ENCODE data around the gene GIMAP7. TPM values are rescaled to one million over a fixed set of nuclear protein-coding genes. Genes with fewer than 3 reads are reported as not detected.

GIMAP7 gene
- total and polyA plus RNA-seq, 2 donors (not counting 1 experiment from before 2014, with no cell fraction given) = 0.16 to 0.30 TPM

DNA sequence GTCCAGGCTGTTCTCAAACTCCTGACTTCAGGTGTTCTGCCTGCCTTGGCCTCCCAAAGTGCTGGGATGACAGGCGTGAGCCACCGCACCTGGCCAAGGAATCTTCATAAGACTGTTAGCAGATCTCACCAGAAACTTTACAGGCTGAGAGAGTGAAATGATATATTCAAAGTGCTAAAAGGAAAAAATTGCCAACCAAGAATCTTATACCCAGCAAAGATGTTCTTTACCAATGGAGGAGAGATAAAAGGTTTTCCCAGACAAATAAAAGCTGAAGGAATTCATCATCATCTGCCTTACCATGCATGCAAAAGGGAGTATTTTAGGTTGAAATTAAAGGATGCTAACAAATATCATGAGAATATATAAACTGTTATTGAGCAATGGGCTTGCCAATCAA lies 23.6 kb downstream of the GIMAP7 start:
- Histone ChIP-seq H3K79me2 (ENCODE audit: control insufficient read depth, insufficient read depth, low read length) (no peaks in the 10 kb centered on the region), H3K27me3 (replicated peaks in 1 of 4; ENCODE audit: control extremely low read depth in 1 of 4, control insufficient read depth in 3 of 4, insufficient read depth in 4 of 4, low read length in 3 of 4) (peaks cover 0 to 6% (median 0%) of the 10 kb centered on the region in 4 experiments), H3K4me1 (ENCODE audit: control insufficient read depth in 2 of 2, insufficient read depth in 2 of 2, low read length in 2 of 2) (no peaks in the 10 kb centered on the region), H3K4me3 (ENCODE audit: control extremely low read depth in 1 of 5, extremely low read depth in 1 of 5, insufficient read depth in 1 of 5, low read depth in 2 of 5, low read length in 4 of 5) (no peak overlapping the region), H3K9me3 (ENCODE audit: control extremely low read depth in 1 of 3, control insufficient read depth in 2 of 3, insufficient read depth in 1 of 3, low read length in 2 of 3) (peaks cover 0 to 46% (median 25%) of the 10 kb centered on the region in 3 donors), H3K9ac (ENCODE audit: low read length) (no peak overlapping the region), H3K4me2 (replicated peaks; ENCODE audit: low read depth, low read length, poor library complexity, severe bottlenecking) (no peak overlapping the region), H2AFZ (ENCODE audit: insufficient read depth, low read depth, low read length, poor library complexity, severe bottlenecking) (no peak overlapping the region), H3K36me3 (replicated peaks in 1 of 2; ENCODE audit: control extremely low read depth in 1 of 2, control insufficient read depth in 1 of 2, extremely low read depth in 1 of 2, insufficient read depth in 2 of 2, low read length in 1 of 2) (no peaks in the 10 kb centered on the region), H4K20me1 (ENCODE audit: control insufficient read depth, insufficient read depth, low read length, poor library complexity, severe bottlenecking) (no peaks in the 10 kb centered on the region), H3K27ac (ENCODE audit: low read length in 2 of 2) (no peak overlapping the region)
- ChIA-PET POLR2A (no interaction called here), CTCF (no interaction called here)
- TF ChIP-seq EZH2 (IDR thresholded peaks at IDR 0.05; ENCODE audit: borderline replicate concordance, insufficient read depth, low read depth, low read length, poor library complexity, severe bottlenecking) = no peak
- TF ChIP-seq, protein P1, sequence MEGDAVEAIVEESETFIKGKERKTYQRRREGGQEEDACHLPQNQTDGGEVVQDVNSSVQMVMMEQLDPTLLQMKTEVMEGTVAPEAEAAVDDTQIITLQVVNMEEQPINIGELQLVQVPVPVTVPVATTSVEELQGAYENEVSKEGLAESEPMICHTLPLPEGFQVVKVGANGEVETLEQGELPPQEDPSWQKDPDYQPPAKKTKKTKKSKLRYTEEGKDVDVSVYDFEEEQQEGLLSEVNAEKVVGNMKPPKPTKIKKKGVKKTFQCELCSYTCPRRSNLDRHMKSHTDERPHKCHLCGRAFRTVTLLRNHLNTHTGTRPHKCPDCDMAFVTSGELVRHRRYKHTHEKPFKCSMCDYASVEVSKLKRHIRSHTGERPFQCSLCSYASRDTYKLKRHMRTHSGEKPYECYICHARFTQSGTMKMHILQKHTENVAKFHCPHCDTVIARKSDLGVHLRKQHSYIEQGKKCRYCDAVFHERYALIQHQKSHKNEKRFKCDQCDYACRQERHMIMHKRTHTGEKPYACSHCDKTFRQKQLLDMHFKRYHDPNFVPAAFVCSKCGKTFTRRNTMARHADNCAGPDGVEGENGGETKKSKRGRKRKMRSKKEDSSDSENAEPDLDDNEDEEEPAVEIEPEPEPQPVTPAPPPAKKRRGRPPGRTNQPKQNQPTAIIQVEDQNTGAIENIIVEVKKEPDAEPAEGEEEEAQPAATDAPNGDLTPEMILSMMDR (IDR thresholded peaks at IDR 0.05) = no peak
- 100% methylated on average over 2 of the region's 2 CpGs for WGBS (ENCODE audit: insufficient coverage)
- Mint-ChIP-seq H3K27me3 (peaks cover 9% of the 10 kb centered on the region), H3K4me3 (no peak overlapping the region), H3K4me1 (no peaks in the 10 kb centered on the region), H3K9me3 (ENCODE audit: insufficient read depth) (peaks cover 14% of the 10 kb centered on the region), H3K27ac (no peak overlapping the region)
- DNase-seq = no peak
- no peak for ATAC-seq (ENCODE audit: low read depth)
- intact Hi-C loops (cut with micrococcal nuclease) = no loop called here

DNA sequence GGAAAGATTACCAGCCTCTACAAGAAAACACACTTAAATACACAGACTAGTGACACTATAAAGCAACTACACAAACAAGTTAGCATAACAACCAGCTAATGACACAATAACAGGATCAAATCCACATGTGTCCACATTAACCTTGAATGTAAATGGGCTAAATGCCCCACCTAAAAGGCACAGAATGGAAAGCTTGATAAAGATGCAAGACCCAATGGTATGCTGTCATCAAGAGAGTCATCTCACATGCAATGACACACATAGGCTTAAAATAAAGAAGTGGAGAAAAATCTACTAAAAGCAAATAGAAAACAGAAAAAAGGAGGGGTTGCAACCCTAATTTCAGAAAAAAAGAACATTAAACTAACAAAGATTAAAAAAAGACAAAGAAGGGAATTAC lies 38.5 kb downstream of the GIMAP7 start:
- Histone ChIP-seq H3K36me3 (replicated peaks in 1 of 2; ENCODE audit: control extremely low read depth in 1 of 2, control insufficient read depth in 1 of 2, extremely low read depth in 1 of 2, insufficient read depth in 2 of 2, low read length in 1 of 2) (no peaks in the 10 kb centered on the region), H3K4me1 (ENCODE audit: control insufficient read depth in 2 of 2, insufficient read depth in 2 of 2, low read length in 2 of 2) (no peaks in the 10 kb centered on the region), H3K79me2 (ENCODE audit: control insufficient read depth, insufficient read depth, low read length) (no peaks in the 10 kb centered on the region), H3K4me3 (ENCODE audit: control extremely low read depth in 1 of 5, extremely low read depth in 1 of 5, insufficient read depth in 1 of 5, low read depth in 2 of 5, low read length in 4 of 5) (no peak overlapping the region), H3K27me3 (replicated peaks in 1 of 4; ENCODE audit: control extremely low read depth in 1 of 4, control insufficient read depth in 3 of 4, insufficient read depth in 4 of 4, low read length in 3 of 4) (peaks cover 0 to 6% (median 0%) of the 10 kb centered on the region in 4 experiments), H3K9ac (ENCODE audit: low read length) (no peak overlapping the region), H3K4me2 (replicated peaks; ENCODE audit: low read depth, low read length, poor library complexity, severe bottlenecking) (no peak overlapping the region), H3K9me3 (ENCODE audit: control extremely low read depth in 1 of 3, control insufficient read depth in 2 of 3, insufficient read depth in 1 of 3, low read length in 2 of 3) (peaks cover 0 to 14% (median 14%) of the 10 kb centered on the region in 3 donors), H2AFZ (ENCODE audit: insufficient read depth, low read depth, low read length, poor library complexity, severe bottlenecking) (no peak overlapping the region), H3K27ac (ENCODE audit: low read length in 2 of 2) (no peak overlapping the region), H4K20me1 (ENCODE audit: control insufficient read depth, insufficient read depth, low read length, poor library complexity, severe bottlenecking) (no peaks in the 10 kb centered on the region)
- CTCF ChIA-PET = no interaction called here
- intact Hi-C loops (cut with micrococcal nuclease) = no loop called here
- Mint-ChIP-seq H3K4me1 (no peaks in the 10 kb centered on the region), H3K27ac (no peak overlapping the region), H3K4me3 (no peak overlapping the region), H3K27me3 (peaks cover 10% of the 10 kb centered on the region), H3K9me3 (ENCODE audit: insufficient read depth) (peaks cover 9% of the 10 kb centered on the region)
- ATAC-seq (ENCODE audit: low read depth) (no peak), DNase-seq (no peak)
- TF ChIP-seq EZH2 (IDR thresholded peaks at IDR 0.05; ENCODE audit: borderline replicate concordance, insufficient read depth, low read depth, low read length, poor library complexity, severe bottlenecking) = no peak
- POLR2A ChIA-PET = no interaction called here
